Prostate gland (tissue), 2 donors: ENCODE results near the gene ESRP2.

Experiments used
- CTCF ChIP-seq, 4 experiments: fragments of 200-600 bp in 2 of 4; fragments of 450-650 bp in 2 of 4; sonication (generic) in 2 of 4; IDR thresholded peaks; 1 replicate in 3 of 4; 2 replicates in 1 of 4; pipeline ENCODE4 v1.5.1; 2016 to 2019; ENCODE audit warnings: antibody characterized with exemption in 4 of 4, mild to moderate bottlenecking in 2 of 4, moderate library complexity in 2 of 4
- POLR2A ChIP-seq: fragments of 450-650 bp; IDR thresholded peaks from one replicate; pipeline ENCODE4 v1.6.1; 2016; ENCODE audit warnings: antibody characterized with exemption, mild to moderate bottlenecking
- POLR2AphosphoS5 ChIP-seq: sonication (generic); formaldehyde crosslinking; IDR thresholded peaks from one replicate; pipeline ENCODE4 v1.6.1; 2017; ENCODE audit warnings: antibody characterized with exemption

- TF ChIP-seq POLR2AphosphoS5 (no peak), CTCF (IDR thresholded peaks at IDR 0.05) (no peak), POLR2A (no peak)
Measured at GRCh38 chr16:68282064-68282452, 46.1 kb upstream of the ESRP2 start.
